HepG2 (cell line): ENCODE measurements around the gene ZNF527. TPM values are rescaled to one million over a fixed set of nuclear protein-coding genes. Genes with fewer than 3 reads are reported as not detected.
A peak's percentile ranks its signal among the peaks of the same experiment; 100 is the strongest.

Experiments used
- KDM3A ChIP-seq: IDR thresholded peaks from 2 replicates; pipeline ENCODE4 v1.6.1; 2018; ENCODE audit warnings: low read depth, missing compliant biosample characterization
- SMC3 ChIP-seq: IDR thresholded peaks from 2 replicates; pipeline ENCODE4 v1.6.1; 2011; ENCODE audit warnings: low read length, improper control_type of control experiment
- ZFP82 ChIP-seq: sonication (generic); formaldehyde crosslinking; IDR thresholded peaks from 2 replicates; pipeline ENCODE4 v1.5.1; 2020; ENCODE audit warnings: mild to moderate bottlenecking, missing genetic modification reagents, borderline replicate concordance
- ZNF460 ChIP-seq: sonication (generic); formaldehyde crosslinking; IDR thresholded peaks from 2 replicates; pipeline ENCODE4 v1.5.1; 2020; ENCODE audit warnings: missing genetic modification reagents, mild to moderate bottlenecking, borderline replicate concordance
- ZNF556 ChIP-seq: sonication (generic); formaldehyde crosslinking; IDR thresholded peaks from 2 replicates; pipeline ENCODE4 v1.4.0; 2020; ENCODE audit warnings: mild to moderate bottlenecking, missing genetic modification reagents, borderline replicate concordance
- ZNF674 ChIP-seq: sonication (generic); formaldehyde crosslinking; IDR thresholded peaks from 2 replicates; pipeline ENCODE4 v1.5.0; 2020; ENCODE audit warnings: low read depth, mild to moderate bottlenecking, missing genetic modification reagents
- ZNF75D ChIP-seq: sonication (generic); formaldehyde crosslinking; IDR thresholded peaks from 2 replicates; pipeline ENCODE4 v1.8.1; 2023; ENCODE audit warnings: missing genetic modification reagents, mild to moderate bottlenecking, borderline replicate concordance
- polyA plus RNA-seq, 8 experiments: library from polyadenylated mRNA; depleted of rRNA in 3 of 8; stranded (reverse) in 7 of 8; unstranded in 1 of 8; fragments of >200 nt; fragmentation: Illumina TruSeq in 4 of 8; extraction: Trizol in 4 of 8; gene quantifications; 2 replicates each; pipeline versions ENCODE4 v1.2.1 to v1.2.3, GENCODE V29; 2011 to 2016; ENCODE audit warnings: low read depth in 4 of 8, missing spikeins in 1 of 8, mixed read lengths in 1 of 8; ENCODE audit not compliant: insufficient read depth in 1 of 8
- total RNA-seq, 5 experiments: library from RNA; depleted of rRNA; stranded (reverse); fragments of >200 nt; fragmentation: Illumina TruSeq; extraction: Trizol; gene quantifications; 2 replicates each; pipeline ENCODE4 v1.2.3, GENCODE V29; 2016; ENCODE audit warnings: low read depth in 1 of 5
- TF ChIP-seq, protein P1 (sequence below): sonication (generic); formaldehyde crosslinking; conservative IDR thresholded peaks from 2 replicates; pipeline ENCODE4 v1.4.0; 2020; ENCODE audit warnings: mild to moderate bottlenecking, missing genetic modification reagents, moderate library complexity
- TF ChIP-seq, protein P2 (sequence below): IDR thresholded peaks from 2 replicates; pipeline ENCODE4 v1.6.1; 2012; ENCODE audit warnings: inconsistent platforms
- TF ChIP-seq, protein P3 (sequence below): sonication (generic); formaldehyde crosslinking; IDR thresholded peaks from 2 replicates; pipeline ENCODE4 v1.4.0; 2020; ENCODE audit warnings: low read depth, mild to moderate bottlenecking, missing genetic modification reagents
- TF ChIP-seq, protein P4 (sequence below): sonication (generic); formaldehyde crosslinking; IDR thresholded peaks from 2 replicates; pipeline ENCODE4 v1.5.1; 2020; ENCODE audit warnings: mild to moderate bottlenecking, missing genetic modification reagents, moderate library complexity
- TF ChIP-seq, protein P5 (sequence below): IDR thresholded peaks from 2 replicates; pipeline ENCODE4 v1.6.1; 2016; ENCODE audit warnings: missing compliant biosample characterization, missing genetic modification reagents, borderline replicate concordance
- TF ChIP-seq, protein P6 (sequence below): sonication (generic); formaldehyde crosslinking; IDR thresholded peaks from 2 replicates; pipeline ENCODE4 v1.4.0; 2020; ENCODE audit warnings: missing genetic modification reagents, borderline replicate concordance
- TF ChIP-seq, protein P7 (sequence below): sonication (generic); formaldehyde crosslinking; IDR thresholded peaks from 2 replicates; pipeline ENCODE4 v1.9.0; 2021; ENCODE audit warnings: missing genetic modification reagents, borderline replicate concordance

ZNF527 gene
- total and polyA plus RNA-seq, 2 of the 13 experiments (the other 11 are each of a cell fraction or from before 2014, with no cell fraction given): 1.0 to 3.5 TPM

DNA sequence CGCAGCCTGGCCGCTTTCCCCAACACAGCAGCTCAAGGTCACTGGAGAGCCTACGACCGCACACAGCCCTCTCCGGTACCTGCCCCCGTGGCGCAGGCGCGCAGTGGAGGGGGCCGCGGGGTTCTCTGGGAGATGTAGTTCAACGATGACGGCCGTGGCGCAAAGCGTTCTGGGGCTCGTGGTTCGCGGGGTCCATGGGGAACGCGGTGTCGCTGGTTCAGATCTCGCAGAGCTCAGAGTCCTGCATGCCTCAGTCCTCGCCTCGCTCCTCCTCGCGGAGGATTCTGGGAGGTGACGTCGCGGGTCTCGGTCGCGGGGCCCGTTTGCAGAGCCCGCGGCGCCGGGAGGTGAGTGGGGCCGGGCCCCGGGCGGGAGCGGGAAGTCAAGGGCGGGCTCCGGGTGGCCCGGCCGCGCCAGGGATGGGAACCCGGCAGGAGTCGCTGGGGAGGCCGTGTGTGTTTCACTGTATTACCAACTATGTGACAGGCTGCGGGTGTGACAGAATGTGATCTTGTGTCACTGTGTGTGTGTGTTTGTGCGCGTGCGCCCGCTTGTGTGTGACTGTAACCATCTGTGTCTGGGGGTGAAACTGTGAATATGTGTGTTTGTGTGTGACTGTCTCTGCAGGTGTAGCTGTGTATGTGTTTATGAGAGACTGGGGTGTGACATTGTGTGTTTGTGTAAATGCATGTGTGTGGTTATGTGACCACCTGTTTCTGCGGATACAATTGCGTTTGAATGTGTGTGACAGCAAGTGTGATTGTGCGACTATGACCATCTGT, at the start of gene ZNF527 (continued):
- TF ChIP-seq ZNF460 (CRISPR knock-in tag): peak; percentile 42; the same call in 1 of the 2 replicates
- 0 out of 2 replicates have a peak, but pooled peaks have one; percentile 29 for TF ChIP-seq ZFP82 (CRISPR knock-in tag)
- TF ChIP-seq ZNF75D (CRISPR knock-in tag): no peak
- TF ChIP-seq ZNF674 (CRISPR knock-in tag): 0 out of 2 replicates have a peak, but pooled peaks have one; percentile 47
- TF ChIP-seq ZNF556 (CRISPR knock-in tag): peak; percentile 78; the same call in 1 of the 2 replicates
- TF ChIP-seq, protein P1, sequence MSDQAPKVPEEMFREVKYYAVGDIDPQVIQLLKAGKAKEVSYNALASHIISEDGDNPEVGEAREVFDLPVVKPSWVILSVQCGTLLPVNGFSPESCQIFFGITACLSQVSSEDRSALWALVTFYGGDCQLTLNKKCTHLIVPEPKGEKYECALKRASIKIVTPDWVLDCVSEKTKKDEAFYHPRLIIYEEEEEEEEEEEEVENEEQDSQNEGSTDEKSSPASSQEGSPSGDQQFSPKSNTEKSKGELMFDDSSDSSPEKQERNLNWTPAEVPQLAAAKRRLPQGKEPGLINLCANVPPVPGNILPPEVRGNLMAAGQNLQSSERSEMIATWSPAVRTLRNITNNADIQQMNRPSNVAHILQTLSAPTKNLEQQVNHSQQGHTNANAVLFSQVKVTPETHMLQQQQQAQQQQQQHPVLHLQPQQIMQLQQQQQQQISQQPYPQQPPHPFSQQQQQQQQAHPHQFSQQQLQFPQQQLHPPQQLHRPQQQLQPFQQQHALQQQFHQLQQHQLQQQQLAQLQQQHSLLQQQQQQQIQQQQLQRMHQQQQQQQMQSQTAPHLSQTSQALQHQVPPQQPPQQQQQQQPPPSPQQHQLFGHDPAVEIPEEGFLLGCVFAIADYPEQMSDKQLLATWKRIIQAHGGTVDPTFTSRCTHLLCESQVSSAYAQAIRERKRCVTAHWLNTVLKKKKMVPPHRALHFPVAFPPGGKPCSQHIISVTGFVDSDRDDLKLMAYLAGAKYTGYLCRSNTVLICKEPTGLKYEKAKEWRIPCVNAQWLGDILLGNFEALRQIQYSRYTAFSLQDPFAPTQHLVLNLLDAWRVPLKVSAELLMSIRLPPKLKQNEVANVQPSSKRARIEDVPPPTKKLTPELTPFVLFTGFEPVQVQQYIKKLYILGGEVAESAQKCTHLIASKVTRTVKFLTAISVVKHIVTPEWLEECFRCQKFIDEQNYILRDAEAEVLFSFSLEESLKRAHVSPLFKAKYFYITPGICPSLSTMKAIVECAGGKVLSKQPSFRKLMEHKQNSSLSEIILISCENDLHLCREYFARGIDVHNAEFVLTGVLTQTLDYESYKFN: peak; percentile 35; the same call in 1 of the 2 replicates
- TF ChIP-seq KDM3A: peak; percentile 82; the same call in 1 of the 2 replicates
- TF ChIP-seq, protein P2, sequence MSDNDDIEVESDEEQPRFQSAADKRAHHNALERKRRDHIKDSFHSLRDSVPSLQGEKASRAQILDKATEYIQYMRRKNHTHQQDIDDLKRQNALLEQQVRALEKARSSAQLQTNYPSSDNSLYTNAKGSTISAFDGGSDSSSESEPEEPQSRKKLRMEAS: peak; percentile 87
- TF ChIP-seq, protein P3, sequence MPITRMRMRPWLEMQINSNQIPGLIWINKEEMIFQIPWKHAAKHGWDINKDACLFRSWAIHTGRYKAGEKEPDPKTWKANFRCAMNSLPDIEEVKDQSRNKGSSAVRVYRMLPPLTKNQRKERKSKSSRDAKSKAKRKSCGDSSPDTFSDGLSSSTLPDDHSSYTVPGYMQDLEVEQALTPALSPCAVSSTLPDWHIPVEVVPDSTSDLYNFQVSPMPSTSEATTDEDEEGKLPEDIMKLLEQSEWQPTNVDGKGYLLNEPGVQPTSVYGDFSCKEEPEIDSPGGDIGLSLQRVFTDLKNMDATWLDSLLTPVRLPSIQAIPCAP (CRISPR knock-in tag): no peak
- TF ChIP-seq, protein P4, sequence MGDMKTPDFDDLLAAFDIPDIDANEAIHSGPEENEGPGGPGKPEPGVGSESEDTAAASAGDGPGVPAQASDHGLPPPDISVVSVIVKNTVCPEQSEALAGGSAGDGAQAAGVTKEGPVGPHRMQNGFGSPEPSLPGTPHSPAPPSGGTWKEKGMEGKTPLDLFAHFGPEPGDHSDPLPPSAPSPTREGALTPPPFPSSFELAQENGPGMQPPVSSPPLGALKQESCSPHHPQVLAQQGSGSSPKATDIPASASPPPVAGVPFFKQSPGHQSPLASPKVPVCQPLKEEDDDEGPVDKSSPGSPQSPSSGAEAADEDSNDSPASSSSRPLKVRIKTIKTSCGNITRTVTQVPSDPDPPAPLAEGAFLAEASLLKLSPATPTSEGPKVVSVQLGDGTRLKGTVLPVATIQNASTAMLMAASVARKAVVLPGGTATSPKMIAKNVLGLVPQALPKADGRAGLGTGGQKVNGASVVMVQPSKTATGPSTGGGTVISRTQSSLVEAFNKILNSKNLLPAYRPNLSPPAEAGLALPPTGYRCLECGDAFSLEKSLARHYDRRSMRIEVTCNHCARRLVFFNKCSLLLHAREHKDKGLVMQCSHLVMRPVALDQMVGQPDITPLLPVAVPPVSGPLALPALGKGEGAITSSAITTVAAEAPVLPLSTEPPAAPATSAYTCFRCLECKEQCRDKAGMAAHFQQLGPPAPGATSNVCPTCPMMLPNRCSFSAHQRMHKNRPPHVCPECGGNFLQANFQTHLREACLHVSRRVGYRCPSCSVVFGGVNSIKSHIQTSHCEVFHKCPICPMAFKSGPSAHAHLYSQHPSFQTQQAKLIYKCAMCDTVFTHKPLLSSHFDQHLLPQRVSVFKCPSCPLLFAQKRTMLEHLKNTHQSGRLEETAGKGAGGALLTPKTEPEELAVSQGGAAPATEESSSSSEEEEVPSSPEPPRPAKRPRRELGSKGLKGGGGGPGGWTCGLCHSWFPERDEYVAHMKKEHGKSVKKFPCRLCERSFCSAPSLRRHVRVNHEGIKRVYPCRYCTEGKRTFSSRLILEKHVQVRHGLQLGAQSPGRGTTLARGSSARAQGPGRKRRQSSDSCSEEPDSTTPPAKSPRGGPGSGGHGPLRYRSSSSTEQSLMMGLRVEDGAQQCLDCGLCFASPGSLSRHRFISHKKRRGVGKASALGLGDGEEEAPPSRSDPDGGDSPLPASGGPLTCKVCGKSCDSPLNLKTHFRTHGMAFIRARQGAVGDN (CRISPR knock-in tag): peak; percentile 97
- TF ChIP-seq, protein P5, sequence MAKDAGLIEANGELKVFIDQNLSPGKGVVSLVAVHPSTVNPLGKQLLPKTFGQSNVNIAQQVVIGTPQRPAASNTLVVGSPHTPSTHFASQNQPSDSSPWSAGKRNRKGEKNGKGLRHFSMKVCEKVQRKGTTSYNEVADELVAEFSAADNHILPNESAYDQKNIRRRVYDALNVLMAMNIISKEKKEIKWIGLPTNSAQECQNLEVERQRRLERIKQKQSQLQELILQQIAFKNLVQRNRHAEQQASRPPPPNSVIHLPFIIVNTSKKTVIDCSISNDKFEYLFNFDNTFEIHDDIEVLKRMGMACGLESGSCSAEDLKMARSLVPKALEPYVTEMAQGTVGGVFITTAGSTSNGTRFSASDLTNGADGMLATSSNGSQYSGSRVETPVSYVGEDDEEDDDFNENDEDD (CRISPR knock-in tag): peak; percentile 83; the same call in 1 of the 2 replicates
- TF ChIP-seq, protein P6, sequence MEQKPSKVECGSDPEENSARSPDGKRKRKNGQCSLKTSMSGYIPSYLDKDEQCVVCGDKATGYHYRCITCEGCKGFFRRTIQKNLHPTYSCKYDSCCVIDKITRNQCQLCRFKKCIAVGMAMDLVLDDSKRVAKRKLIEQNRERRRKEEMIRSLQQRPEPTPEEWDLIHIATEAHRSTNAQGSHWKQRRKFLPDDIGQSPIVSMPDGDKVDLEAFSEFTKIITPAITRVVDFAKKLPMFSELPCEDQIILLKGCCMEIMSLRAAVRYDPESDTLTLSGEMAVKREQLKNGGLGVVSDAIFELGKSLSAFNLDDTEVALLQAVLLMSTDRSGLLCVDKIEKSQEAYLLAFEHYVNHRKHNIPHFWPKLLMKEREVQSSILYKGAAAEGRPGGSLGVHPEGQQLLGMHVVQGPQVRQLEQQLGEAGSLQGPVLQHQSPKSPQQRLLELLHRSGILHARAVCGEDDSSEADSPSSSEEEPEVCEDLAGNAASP (CRISPR knock-in tag): peak; percentile 58; the same call in 1 of the 2 replicates
- no peak for TF ChIP-seq SMC3
- TF ChIP-seq, protein P7, sequence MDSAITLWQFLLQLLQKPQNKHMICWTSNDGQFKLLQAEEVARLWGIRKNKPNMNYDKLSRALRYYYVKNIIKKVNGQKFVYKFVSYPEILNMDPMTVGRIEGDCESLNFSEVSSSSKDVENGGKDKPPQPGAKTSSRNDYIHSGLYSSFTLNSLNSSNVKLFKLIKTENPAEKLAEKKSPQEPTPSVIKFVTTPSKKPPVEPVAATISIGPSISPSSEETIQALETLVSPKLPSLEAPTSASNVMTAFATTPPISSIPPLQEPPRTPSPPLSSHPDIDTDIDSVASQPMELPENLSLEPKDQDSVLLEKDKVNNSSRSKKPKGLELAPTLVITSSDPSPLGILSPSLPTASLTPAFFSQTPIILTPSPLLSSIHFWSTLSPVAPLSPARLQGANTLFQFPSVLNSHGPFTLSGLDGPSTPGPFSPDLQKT (CRISPR knock-in tag): no peak
